Measurements from ENCODE around the gene PRKG2.

The PRKG2 gene

DNA sequence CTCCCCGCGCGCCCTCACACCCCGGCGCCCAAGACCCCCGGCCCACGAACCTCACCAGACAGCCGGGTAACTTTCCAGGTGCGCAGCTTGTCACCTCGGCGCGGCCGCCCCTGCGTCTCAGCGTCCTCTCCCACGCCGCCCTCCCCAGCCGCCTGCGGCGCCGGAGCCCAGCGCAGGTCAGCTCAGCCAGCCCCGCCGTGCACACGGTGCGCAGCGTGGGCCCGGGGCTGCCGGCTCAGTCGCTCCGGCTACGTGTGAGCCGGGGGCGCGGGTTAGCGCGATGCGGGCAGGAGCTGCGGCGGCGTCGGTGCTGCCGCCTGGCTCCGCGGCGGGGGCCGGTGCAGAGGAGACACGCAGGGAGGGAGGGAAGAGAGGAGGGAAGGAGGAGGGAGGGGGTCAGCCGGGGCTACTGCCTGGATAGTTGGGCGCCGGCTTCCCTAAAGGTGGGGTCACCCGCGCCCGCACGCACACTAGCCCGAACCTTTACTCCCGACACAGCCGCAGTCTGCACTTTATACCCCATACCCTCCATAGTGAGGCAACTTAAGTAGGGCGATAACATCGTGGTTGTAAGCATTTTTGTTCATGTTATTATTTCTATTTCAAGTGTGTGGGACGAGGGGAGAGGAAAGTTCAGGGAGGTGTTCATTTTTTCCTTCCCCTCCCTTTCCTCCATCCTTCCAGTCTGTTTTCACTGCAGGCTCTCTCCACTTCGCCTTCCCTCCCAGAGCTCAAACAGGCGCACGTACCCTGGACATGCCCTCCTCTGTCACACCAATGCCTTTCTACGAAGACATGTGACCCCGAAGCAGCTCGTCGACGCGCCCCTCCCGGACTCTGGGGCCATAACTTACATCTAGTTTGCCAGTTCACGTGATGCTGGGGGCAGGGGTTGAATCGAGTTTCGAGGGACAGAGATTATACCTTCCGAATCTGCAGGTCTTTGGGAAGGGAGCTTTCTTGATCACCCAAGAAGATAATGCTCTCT, at the start of gene PRKG2:
Gene PRKG2, minus strand, starts transcription at position 342 of the 988 bp plus-strand sequence. CDS start 10,175 bp downstream, outside the sequence.
- peak within 1 kb of the TSS; percentile 73 for H3K4me3 ChIP-seq (ENCODE audit: low read depth, low read length)
- no peak for TF ChIP-seq CTCF (IDR thresholded peaks at IDR 0.05; ENCODE audit: low read depth, low read length)

GRCh38 chr4:81260443-81261101, 45.5 kb upstream of the PRKG2 start:
- TF ChIP-seq CTCF (IDR thresholded peaks at IDR 0.05; ENCODE audit: low read depth, low read length) = no peak
- H3K4me3 ChIP-seq (ENCODE audit: low read depth, low read length) = no peak overlapping the region

DNA sequence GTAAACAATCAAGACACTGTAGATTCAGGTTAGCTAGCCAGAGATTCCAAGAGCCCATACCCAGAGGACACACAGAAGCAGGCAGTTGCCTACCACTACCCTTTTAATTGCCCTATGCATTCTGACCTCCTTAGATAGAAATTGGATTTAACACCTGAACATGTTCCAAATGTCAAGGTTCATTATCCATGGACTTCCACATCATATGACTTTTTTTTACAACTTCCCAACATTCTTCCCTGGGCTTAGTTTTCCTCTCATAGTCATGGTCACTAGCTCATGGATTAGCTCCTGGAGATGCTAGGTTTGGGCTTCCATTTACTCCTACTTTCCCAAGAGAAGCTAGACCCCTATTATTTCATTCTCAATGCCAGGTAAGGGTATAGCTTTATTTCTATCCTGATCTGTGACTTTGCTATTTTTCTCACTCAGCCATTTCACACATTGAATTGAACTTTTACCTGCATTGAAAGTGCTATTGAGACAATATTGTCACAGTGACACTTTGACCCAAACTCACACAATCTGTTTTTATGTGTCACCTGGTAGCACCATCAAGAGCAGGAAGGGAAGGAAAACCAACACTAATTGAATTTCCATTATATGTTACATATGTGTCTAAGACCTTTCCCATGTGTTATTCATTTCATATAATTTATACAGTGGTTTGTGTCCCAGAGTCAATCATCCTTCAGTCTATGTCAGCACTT, 44.0 kb upstream of the PRKG2 start:
- TF ChIP-seq CTCF (IDR thresholded peaks at IDR 0.05; ENCODE audit: low read depth, low read length) = no peak
- no peak overlapping the region for H3K4me3 ChIP-seq (ENCODE audit: low read depth, low read length)

DNA sequence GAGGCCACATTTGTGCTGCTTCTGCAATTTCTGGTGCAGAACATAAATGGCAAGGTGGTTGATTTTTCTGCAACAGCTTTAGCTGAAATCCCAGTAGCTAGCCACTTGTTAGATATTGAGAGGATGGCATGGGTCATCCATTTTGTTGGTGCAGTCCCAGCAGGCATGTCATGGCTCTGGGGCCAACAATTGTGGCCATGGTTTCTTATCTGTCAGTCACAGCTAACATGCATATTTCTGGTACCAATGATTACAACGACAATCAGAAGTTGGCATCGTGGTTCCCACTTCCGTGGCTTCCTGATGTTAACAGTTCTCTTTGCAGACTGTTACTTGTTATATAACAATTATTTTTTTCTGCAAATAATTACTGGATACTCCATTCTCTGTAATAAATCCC, 42.8 kb upstream of the PRKG2 start:
- no peak for TF ChIP-seq CTCF (IDR thresholded peaks at IDR 0.05; ENCODE audit: low read depth, low read length)

GRCh38 chr4:81257021-81257420, 42.0 kb upstream of the PRKG2 start:
- no peak for TF ChIP-seq CTCF (IDR thresholded peaks at IDR 0.05; ENCODE audit: low read depth, low read length)
- no peak overlapping the region for H3K4me3 ChIP-seq (ENCODE audit: low read depth, low read length)

More for the DNA sequence above, 42.8 kb upstream of the PRKG2 start:
- no peak overlapping the region for H3K4me3 ChIP-seq (ENCODE audit: low read depth, low read length)

DNA sequence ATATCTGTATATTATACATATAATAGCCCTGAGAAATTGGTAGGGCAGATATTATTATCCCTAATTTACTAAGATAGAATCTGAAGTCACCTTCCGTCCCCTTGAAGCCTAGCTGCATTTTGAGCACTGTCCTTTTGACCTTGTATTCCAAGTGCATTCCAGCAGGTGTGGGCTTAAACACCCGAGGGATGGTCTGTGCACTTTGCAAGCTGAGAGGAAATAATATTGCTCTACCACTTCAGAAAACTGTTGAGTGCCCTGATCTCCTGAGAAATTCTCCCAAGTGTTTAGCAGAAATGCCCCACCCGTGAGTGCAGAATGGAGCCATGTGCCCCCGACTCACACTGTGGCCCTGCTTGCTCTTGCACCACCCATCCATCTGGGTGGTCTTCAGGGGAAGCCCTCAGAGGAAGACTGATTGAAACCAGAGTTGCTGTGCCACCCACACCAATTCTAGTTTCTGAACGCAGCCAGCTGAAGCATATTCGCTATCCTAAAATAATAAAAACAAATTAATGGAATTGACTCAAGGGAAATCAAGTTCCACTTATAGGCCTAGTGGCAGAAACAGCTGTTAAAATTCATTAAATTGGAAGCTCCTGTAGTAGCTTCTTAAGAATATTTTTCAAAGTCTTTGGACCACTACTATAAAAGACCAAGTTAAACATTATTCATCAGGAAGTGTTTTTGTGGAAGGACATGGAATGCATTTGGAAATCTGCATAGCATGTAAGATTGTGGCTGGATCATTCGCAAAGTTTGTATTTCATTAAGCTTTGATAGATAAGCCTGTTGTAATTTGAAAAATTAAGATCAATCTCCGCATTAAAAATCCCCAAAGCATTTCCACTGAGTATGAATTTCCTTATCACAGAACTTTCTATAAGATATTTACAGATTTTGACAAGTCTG, 41.3 kb upstream of the PRKG2 start:
- H3K4me3 ChIP-seq (ENCODE audit: low read depth, low read length) = no peak overlapping the region
- no peak for TF ChIP-seq CTCF (IDR thresholded peaks at IDR 0.05; ENCODE audit: low read depth, low read length)

Data from WI38 (cell line).